ENCODE results near the gene VIT.

VIT gene

DNA sequence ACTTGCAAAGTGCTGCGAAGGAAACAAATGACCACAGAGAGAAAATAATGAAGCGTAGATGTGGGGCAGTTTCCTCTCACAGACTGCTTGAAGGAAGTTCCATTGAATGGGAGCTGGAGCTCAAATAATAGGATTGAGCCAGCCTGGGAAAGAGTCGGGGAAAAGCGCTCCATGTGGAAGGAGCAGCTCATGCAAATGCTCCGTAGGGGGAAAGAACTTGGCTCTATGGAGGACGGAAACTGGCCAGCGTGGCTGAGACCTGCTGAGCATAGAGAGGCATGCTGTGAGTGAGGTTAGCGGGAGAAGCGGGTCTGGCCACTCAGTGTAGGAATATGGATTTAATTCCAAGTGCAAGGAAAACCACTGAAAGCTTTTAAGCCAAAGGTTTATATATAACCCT is 28.6 kb upstream of the VIT start:
- TF ChIP-seq, protein P1, sequence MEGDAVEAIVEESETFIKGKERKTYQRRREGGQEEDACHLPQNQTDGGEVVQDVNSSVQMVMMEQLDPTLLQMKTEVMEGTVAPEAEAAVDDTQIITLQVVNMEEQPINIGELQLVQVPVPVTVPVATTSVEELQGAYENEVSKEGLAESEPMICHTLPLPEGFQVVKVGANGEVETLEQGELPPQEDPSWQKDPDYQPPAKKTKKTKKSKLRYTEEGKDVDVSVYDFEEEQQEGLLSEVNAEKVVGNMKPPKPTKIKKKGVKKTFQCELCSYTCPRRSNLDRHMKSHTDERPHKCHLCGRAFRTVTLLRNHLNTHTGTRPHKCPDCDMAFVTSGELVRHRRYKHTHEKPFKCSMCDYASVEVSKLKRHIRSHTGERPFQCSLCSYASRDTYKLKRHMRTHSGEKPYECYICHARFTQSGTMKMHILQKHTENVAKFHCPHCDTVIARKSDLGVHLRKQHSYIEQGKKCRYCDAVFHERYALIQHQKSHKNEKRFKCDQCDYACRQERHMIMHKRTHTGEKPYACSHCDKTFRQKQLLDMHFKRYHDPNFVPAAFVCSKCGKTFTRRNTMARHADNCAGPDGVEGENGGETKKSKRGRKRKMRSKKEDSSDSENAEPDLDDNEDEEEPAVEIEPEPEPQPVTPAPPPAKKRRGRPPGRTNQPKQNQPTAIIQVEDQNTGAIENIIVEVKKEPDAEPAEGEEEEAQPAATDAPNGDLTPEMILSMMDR (IDR thresholded peaks at IDR 0.05; ENCODE audit: low read depth, low read length, missing control alignments) = no peak
- no peak overlapping the region for H3K4me3 ChIP-seq (ENCODE audit: low read depth, low read length)
- DNase-seq (ENCODE audit: low read depth) = no peak

DNA sequence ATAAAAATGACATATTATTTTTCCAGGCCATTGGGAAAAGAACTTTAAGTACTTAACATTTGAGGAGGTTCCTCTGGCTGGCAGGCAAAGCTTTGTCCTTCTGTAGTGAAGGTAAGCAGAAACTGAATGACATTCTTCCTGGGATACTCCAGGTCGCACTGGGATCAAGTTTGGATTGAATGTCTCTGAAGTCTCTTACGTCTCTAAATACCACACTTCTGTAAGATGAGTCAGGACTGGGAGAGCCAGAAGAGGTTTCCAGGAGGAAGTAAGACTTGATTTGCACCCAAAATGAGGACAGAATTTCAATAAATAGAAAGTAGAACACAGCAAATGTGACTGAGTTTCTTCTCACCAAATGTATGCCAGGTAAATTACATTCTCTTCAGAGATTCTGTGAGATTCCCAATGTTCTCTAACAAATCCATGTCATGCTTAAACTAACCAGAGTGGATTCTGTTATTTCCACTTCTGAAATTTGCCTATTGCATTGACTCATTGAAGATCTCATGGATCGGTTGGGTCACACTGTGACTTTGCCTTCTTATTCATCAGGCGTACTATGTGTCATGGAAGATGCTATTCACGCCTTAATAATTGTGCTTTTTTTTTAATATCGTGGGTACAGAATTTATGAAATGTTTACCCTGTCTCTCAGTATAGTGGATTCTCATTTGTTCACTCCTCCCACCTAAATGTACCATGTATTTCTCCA is 25.5 kb upstream of the VIT start:
- TF ChIP-seq, protein P1 (IDR thresholded peaks at IDR 0.05; ENCODE audit: low read depth, low read length, missing control alignments) = no peak
- H3K4me3 ChIP-seq (ENCODE audit: low read depth, low read length) = no peak overlapping the region
- DNase-seq (ENCODE audit: low read depth) = no peak

DNA sequence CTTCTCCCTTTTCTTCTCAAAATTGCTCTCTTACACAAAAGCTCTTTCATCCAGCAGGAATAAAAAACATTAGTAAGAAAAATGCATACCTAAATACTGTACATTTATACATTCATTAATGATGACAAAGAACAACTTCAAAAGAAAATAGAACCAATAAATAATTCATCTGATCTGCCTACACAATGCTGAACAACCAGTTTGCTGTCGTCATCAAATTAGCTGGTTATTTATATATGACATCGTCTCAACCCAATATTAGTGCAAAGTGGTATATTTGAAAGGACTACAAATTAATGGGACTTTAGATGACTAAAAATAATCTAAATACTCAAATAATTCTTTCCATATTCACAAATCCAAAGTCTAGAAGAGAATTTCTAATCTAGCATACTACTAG is 24.8 kb upstream of the VIT start:
- no peak for DNase-seq (ENCODE audit: low read depth)
- TF ChIP-seq, protein P1 (IDR thresholded peaks at IDR 0.05; ENCODE audit: low read depth, low read length, missing control alignments) = no peak
- no peak overlapping the region for H3K4me3 ChIP-seq (ENCODE audit: low read depth, low read length)

DNA sequence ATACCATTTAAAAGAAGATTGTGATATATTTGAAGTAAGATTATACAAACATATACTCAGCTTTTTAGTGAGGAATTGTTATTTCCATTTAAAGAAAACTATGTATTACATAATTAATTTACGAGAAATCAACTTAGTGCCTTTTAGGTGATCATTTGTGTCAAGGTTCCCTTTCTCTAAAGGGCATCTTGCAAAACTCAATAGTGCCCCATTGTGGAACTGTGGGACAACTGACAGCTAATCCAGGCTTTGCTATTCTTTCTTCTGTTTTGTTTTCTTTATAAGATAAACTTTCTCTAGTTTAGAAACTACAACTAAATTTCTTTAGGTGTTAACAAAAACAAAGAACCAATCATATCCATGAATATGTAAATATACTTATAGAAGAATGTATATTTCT is 24.3 kb upstream of the VIT start:
- TF ChIP-seq, protein P1 (IDR thresholded peaks at IDR 0.05; ENCODE audit: low read depth, low read length, missing control alignments) = no peak
- no peak overlapping the region for H3K4me3 ChIP-seq (ENCODE audit: low read depth, low read length)
- DNase-seq (ENCODE audit: low read depth) = no peak

DNA sequence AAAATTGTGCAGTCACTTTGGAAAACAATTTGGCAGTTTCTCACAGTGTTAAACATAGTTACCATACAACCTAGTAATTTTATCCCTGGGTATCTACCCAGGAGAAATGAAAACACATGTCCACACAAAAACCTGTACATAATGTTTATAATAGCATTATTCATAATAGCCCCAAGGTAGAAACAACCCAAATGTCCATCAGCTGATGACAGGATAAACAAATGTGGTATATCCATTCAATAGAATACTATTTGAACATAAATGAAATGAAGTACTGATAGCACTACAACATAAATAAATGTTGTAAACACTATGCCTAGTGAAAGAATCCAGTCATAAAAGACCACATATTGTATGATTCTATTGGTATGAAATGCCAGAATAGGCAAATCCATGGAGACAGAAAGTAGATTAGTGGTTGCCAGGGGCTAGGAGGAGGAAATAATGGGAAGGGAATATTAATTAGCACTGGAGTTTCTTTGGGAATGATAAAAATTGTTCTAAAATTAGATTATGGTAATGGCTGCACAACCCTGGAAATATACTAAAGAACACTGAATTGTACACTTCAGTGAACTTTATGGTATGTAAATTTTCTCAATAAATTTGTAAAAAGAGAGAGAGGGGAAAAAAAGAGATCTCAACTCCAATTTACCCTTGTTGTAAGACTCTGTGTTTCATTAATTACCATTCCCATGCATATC is 20.8 kb upstream of the VIT start:
- H3K4me3 ChIP-seq (ENCODE audit: low read depth, low read length) = no peak overlapping the region
- no peak for DNase-seq (ENCODE audit: low read depth)
- TF ChIP-seq, protein P1 (IDR thresholded peaks at IDR 0.05; ENCODE audit: low read depth, low read length, missing control alignments) = no peak

DNA sequence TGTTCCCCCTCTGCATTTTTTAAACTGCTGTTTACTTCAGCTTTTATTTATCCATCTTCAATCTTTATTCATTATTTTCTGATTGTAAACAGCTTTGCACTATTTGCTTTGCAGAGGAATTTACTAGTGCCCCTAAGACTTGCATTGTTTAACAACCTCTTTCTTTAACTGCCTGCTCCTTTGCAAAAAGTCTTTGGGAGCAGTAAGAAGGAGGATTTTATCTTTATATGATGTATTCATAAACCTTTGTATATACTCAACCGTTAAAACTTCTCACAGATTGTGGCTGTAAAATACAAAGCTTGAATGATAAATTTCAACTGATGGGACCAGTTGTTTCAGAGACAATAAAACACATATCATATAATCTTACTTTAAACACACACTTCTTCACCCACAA is 20.1 kb upstream of the VIT start:
- TF ChIP-seq, protein P1 (IDR thresholded peaks at IDR 0.05; ENCODE audit: low read depth, low read length, missing control alignments) = no peak
- no peak for DNase-seq (ENCODE audit: low read depth)
- H3K4me3 ChIP-seq (ENCODE audit: low read depth, low read length) = no peak overlapping the region

Measured in GM12864 (cell line).